GM12864 (cell line): Measurements from ENCODE around the gene SPARC.

Source experiments
- DNase-seq: peaks from one replicate; pipeline ENCODE4 v3.0.0-alpha.2; 2011; ENCODE audit warnings: low read depth
- H3K4me3 ChIP-seq: 2 replicates; pipeline ENCODE4 v1.5.1; 2011; ENCODE audit warnings: mild to moderate bottlenecking, low read depth, low read length, control low read depth
- CTCF ChIP-seq: IDR thresholded peaks from 2 replicates; pipeline ENCODE4 v1.5.1; 2011; ENCODE audit warnings: low read depth, mild to moderate bottlenecking, moderate library complexity, low read length, control low read depth, inconsistent platforms; ENCODE audit errors: missing control alignments

Gene SPARC

GRCh38 chr5:151648089-151648488 is 38.6 kb downstream of the SPARC start:
- no peak for DNase-seq
- TF ChIP-seq CTCF = no peak
- H3K4me3 ChIP-seq = no peak overlapping the region

- no peak for TF ChIP-seq CTCF
- no peak for DNase-seq
- H3K4me3 ChIP-seq = no peak overlapping the region
Measured at GRCh38 chr5:151647320-151647861, 39.3 kb downstream of the SPARC start.

- H3K4me3 ChIP-seq = no peak overlapping the region
- TF ChIP-seq CTCF = no peak
- no peak for DNase-seq
Measured at GRCh38 chr5:151646334-151646733, 40.4 kb downstream of the SPARC start.

DNA sequence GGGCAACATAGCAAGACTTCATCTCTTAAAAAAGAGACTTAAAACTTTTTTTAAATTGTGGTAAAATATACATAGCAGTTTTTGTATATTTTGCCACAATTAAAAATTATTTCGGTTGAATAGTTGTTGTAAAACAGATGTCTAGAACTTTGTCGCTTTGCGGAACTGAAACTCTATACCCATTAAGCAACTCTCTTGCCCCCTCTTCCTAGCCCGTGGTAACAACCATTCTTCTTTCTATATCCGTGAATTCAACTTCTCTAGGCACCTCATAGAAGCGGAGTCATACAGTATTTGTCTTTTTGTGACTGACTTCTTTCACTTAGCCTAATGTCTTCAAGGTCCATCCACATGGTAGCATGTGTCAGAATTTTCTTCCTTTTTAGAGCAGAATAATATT is 43.3 kb downstream of the SPARC start:
- H3K4me3 ChIP-seq = no peak overlapping the region
- no peak for TF ChIP-seq CTCF
- no peak for DNase-seq

- no peak for TF ChIP-seq CTCF
- H3K4me3 ChIP-seq = no peak overlapping the region
- no peak for DNase-seq
Measured at GRCh38 chr5:151642472-151643140, 44.1 kb downstream of the SPARC start.

DNA sequence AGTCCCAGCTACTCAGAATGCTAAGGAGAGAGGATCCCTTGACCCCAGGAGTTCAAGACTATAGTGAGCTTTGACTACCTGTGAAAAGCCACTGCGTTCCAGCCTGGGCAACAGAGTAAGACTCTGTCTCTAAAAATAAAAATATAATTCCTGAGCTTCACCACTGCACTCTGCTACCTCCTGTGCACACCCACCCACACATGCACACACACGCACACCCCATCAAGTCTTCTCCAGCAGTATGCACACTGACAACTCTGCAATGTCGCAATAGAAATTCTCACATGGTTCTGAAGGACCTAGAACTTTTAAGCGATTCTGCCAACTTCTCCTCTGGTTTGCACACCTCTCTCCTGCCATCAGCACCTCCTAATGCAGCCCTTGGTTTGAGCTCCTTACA is 48.1 kb downstream of the SPARC start:
- no peak for TF ChIP-seq CTCF
- no peak for DNase-seq
- H3K4me3 ChIP-seq = no peak overlapping the region

DNA sequence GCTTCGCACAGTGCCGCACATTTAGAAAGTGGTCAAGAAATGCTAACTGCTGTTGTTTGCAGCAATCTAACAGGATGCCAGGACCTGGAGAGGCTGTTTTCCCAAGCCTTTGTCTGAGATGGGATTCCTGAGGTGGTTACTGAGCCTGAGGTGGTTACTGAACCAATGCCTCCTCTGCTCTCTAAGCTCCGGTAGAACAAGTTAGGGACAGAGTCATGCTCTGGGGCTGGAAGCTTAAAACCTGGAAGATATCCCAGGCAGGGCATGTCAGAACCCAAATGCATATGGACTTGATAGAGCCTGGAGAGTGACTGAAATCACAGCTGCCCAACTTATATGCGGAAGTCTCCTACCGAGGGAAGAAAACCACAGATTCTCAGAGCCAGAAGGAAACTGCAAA is 49.0 kb downstream of the SPARC start:
- TF ChIP-seq CTCF = no peak
- H3K4me3 ChIP-seq = no peak overlapping the region
- no peak for DNase-seq
